Activated CD4-positive, alpha-beta T cell treated with anti-CD3 and anti-CD28 coated beads, Interleukin-2, amount 10 ng/mL, durations not matched to agents 24 days and 14 days (primary cell): Measurements from ENCODE around the gene TNRC6B. TPM values are rescaled to one million over a fixed set of nuclear protein-coding genes. Genes with fewer than 3 reads are reported as not detected.
A peak's percentile ranks its signal among the peaks of the same experiment; 100 is the strongest.
"Not testable (repeated sequence)": the region's sequence is repeated elsewhere in the genome, so short reads cannot be mapped to it uniquely, and the experiment has no call there.

Source experiments
- DNase-seq: peaks from one replicate; pipeline ENCODE4 v3.0.0; 2022
- H3K27ac Mint-ChIP-seq: one replicate; pipeline ENCODE4 v1.8.0; 2022; ENCODE audit warnings: mild to moderate bottlenecking, mixed read lengths
- H3K27me3 Mint-ChIP-seq: one replicate; pipeline ENCODE4 v1.8.0; 2022; ENCODE audit warnings: mixed read lengths
- H3K36me3 Mint-ChIP-seq: one replicate; pipeline ENCODE4 v1.8.0; 2022; ENCODE audit warnings: low read depth, mild to moderate bottlenecking, mixed read lengths
- H3K4me1 Mint-ChIP-seq: one replicate; pipeline ENCODE4 v1.8.0; 2021; ENCODE audit warnings: mixed read lengths
- H3K4me3 Mint-ChIP-seq: one replicate; pipeline ENCODE4 v1.8.0; 2022; ENCODE audit warnings: mild to moderate bottlenecking, moderate library complexity, mixed read lengths
- H3K9me3 Mint-ChIP-seq: one replicate; pipeline ENCODE4 v1.8.0; 2021; ENCODE audit warnings: mixed read lengths
- intact Hi-C: fragments of 100-400 bp; cut with micrococcal nuclease; formaldehyde crosslinking; loops from one replicate; pipeline ENCODE4 v1.15.1; 2023
- total RNA-seq: library from RNA; stranded (reverse); gene quantifications from 2 replicates; pipeline ENCODE4 v1.2.3, GENCODE V29; 2022

TNRC6B gene
- total RNA-seq, 1 donor from 2014 or later: 31.3 TPM

DNA sequence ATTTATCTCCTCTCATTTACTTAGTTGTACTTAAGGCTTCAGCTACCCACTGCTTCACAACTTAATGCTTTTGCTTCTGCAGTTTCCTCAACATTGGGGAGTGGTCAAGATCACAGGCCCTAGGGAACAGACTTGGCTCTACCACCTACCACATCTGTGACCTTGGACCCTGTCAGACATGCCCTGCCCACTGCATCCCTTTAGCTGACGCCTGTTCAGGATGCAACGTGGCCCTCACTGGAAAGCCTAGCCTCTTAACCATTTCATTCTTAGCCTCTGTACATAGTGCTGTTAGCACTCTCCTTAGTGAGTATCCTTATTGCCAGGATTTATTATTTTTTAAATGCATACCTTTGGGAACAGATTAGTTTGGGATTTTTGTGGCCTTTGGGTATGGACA lies 34.4 kb downstream of the TNRC6B start:
- Mint-ChIP-seq H3K4me1 (peaks cover 61% of the 10 kb centered on the region), H3K36me3 (peaks cover 7% of the 10 kb centered on the region), H3K4me3 (no peak overlapping the region), H3K27ac (no peak overlapping the region), H3K27me3 (no peaks in the 10 kb centered on the region), H3K9me3 (no peaks in the 10 kb centered on the region)
- intact Hi-C loops: no loop called here
- DNase-seq: no peak

DNA sequence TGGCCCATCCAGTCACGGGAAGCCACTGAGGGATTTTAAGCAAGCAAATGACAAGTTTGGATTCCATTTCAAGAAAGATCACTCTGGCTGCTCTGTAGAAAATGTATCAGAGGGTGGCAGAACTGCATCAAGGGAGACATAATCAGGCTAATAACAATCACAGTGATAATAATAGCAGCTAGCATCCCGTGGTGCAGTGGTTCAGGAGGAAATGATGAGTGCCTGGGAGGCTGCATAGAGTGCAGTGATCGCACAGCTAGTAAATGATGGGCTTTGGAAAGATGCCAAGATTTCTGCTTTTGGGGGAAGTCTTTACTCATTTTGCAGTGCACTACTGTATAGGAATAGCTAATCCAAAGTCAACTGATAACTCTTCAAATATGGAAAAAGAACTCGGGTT lies 35.8 kb downstream of the TNRC6B start:
- DNase-seq: no peak
- intact Hi-C loops: no loop called here
- Mint-ChIP-seq H3K36me3 (peaks cover 5% of the 10 kb centered on the region), H3K9me3 (no peaks in the 10 kb centered on the region), H3K27me3 (no peaks in the 10 kb centered on the region), H3K4me3 (no peak overlapping the region), H3K4me1 (peaks cover 61% of the 10 kb centered on the region), H3K27ac (no peak overlapping the region)

DNA sequence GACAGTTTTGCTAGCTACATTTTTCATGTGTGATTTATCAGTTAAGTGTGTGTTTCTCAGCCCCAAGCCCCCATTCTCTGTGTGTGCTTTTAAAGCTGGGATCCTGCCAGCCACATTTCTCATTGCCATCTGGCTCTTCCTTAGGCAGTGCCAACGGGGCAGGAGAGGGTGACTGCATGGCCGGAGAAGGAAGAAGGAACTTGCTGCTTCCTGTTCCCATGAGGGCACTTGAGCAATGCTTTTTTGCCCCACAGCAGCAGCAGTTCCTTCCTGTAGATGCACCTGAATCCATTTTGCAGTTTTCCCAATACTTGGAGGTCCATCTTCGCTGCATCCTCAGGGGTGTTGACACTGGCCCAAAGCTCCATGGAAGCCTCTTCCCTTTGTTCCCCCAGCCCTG lies 37.5 kb downstream of the TNRC6B start:
- Mint-ChIP-seq H3K36me3 (peaks cover 10% of the 10 kb centered on the region), H3K27me3 (no peaks in the 10 kb centered on the region), H3K27ac (peak overlapping the region; percentile 90), H3K4me1 (peaks cover 63% of the 10 kb centered on the region), H3K9me3 (no peaks in the 10 kb centered on the region), H3K4me3 (peak overlapping the region; percentile 64)
- intact Hi-C loops: loop anchor here (5.0 kb wide), 1 partner anchor 132 kb away; the partner anchor contains the start of gene ADSL
- DNase-seq: no peak

DNA sequence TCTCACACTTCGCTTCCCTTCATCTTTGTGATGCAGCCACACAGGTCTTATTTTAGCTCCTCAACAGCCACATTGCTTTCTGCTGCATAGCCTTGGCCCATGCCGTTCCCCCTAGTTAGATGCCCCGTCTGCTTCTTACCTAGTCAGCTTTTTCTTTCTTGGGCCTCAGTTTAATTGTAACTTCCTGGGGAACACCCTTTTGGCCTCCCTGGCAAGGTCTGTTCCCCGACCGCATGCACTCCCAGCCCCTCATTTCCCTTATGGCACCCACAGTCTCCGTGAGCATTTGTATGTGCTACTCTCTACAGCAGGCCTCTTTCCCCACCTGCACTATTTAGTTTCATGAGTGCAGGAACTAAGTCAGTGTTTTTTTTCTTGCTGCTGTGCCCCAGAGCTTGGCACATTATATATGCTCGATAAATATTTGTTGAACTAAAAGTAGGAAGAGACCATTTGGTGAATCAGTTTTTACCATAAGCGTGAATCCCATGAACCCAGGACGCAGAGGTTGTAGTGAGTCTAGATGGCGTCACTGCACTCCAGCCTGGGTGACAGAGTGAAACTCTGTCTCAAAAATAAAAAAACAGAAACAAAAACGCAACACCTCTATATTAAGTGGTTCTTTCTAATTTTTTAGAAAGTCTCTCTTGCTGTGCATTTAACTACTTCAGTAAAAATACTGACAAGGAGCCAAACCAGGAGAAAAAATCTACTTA lies 38.5 kb downstream of the TNRC6B start:
- Mint-ChIP-seq H3K27ac (peak overlapping the region; percentile 90), H3K27me3 (no peaks in the 10 kb centered on the region), H3K4me1 (peaks cover 58% of the 10 kb centered on the region), H3K36me3 (peaks cover 12% of the 10 kb centered on the region), H3K4me3 (peak overlapping the region; percentile 64), H3K9me3 (no peaks in the 10 kb centered on the region)
- intact Hi-C loops: loop anchor here (5.0 kb wide), 1 partner anchor 131 kb away; the partner anchor contains the start of gene ADSL
- DNase-seq: peak; percentile 68

DNA sequence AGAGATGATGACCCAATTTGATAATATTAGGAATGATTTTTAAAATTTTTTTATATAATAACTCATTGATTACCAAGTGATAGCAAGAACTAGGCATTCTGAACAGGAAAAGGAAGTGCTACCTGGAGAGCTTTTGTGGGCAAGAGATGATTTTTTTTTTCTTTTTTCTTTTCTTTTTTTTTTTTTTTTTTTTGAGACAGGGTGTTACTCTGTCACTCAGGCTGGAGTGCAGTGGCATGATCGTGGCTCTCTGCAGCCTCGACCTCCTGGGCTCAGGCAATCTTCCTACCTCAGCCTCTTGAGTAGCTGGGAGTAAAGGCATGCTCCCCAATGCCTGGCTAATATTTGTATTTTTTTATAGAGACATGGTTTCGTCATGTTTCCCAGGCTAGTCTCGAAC lies 40.4 kb downstream of the TNRC6B start:
- Mint-ChIP-seq H3K27me3 (no peaks in the 10 kb centered on the region), H3K9me3 (no peaks in the 10 kb centered on the region), H3K27ac (no peak overlapping the region), H3K36me3 (peaks cover 14% of the 10 kb centered on the region), H3K4me3 (no peak overlapping the region), H3K4me1 (peaks cover 56% of the 10 kb centered on the region)
- DNase-seq: no peak
- intact Hi-C loops: loop anchor here (5.0 kb wide), 1 partner anchor 129 kb away; the partner anchor contains the start of gene ADSL

DNA sequence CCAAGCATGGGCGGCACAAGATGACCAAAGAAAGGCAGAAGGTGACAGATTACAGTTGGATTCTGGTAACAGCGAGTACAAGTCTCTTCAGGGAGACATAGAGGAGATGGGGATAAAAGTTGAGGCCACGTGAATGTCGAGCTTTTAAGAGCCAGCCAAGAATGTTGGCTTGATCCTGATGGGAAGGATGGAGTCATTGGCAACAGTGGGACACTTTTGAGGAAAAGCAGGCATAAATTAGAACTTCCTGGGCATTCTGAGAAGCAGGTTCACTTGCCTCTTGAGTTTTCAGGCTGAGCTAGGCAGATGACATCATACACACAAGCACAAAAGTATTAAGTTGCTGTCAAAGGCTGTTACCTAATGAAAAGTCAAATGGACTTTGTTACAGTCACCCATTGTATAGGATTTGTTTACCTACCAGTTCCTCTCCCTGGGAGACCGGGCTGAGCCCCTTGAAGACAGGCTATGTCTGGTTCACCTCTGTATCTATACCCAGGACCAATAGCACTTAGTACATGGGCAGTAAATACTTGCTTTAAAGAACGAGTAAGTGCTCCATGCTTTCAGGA lies 41.1 kb downstream of the TNRC6B start:
- no peak overlapping the region for H3K4me3 Mint-ChIP-seq
- H3K4me1 Mint-ChIP-seq: peaks cover 56% of the 10 kb centered on the region
- H3K27me3 Mint-ChIP-seq: no peaks in the 10 kb centered on the region
- no peak for DNase-seq
- intact Hi-C loops: loop anchor here (5.0 kb wide), 1 partner anchor 128 kb away; the partner anchor contains the start of gene ADSL
- H3K9me3 Mint-ChIP-seq: no peaks in the 10 kb centered on the region
- H3K27ac Mint-ChIP-seq: peak overlapping the region; percentile 17
- peaks cover 9% of the 10 kb centered on the region for H3K36me3 Mint-ChIP-seq

DNA sequence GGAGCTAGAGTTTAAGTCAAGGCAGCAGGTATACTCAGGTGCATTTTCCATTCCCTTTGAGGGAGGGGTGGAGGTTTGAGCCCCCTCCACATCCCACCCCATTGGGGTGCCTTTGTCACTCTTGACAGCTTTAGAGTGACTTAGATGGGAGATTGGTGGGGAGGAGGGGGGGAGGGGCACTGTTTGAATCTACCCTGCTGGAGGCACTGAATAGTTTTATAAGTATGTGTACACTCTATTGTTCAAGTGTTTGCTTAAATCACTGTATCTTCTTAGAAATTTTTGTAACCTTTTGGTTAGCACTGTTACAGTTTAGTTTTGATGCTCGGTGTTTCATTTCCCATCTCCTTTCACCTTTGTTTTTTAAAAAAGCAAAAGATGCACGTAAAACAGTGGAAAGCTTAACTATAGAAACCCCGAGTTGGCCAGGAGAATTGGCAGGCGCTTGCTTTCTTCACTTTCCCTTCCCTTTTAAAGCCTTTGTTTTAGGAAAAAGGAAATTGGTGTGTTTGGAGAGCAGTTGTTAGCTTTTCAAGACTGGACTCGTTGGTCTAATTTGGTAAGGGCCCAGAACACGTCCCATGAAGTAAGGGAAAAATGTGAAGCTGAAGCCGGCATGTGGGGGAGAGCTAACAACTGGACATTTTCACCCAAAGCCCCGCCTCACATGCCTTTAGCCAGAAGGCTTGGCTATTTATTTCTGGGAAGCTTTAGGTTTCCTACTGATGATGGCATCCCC lies 42.8 kb downstream of the TNRC6B start:
- Mint-ChIP-seq H3K27me3 (no peaks in the 10 kb centered on the region), H3K36me3 (peaks cover 9% of the 10 kb centered on the region), H3K27ac (no peak overlapping the region), H3K9me3 (no peaks in the 10 kb centered on the region), H3K4me1 (peaks cover 53% of the 10 kb centered on the region), H3K4me3 (no peak overlapping the region)
- intact Hi-C loops: no loop called here
- DNase-seq: no peak

DNA sequence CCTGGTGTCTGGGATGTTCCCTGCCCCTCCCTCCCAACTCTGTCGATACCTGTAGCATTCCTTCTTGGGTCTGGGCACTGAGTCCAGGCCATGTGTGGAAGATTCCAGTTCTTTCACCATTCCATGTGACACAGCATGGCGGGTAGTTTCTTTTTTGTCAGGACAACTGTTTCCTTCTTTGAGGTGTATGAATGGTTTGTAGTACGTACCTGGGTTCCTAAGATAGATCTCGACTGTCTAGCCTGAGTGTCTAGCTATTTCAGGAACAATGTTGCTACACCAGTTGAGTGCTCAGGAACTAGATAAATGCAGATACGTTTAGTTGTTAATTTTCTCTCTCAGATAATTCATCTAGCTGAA lies 43.3 kb downstream of the TNRC6B start:
- DNase-seq: no peak
- peaks cover 11% of the 10 kb centered on the region for H3K36me3 Mint-ChIP-seq
- H3K4me3 Mint-ChIP-seq: no peak overlapping the region
- intact Hi-C loops: no loop called here
- H3K27ac Mint-ChIP-seq: no peak overlapping the region
- H3K4me1 Mint-ChIP-seq: peaks cover 48% of the 10 kb centered on the region
- H3K27me3 Mint-ChIP-seq: no peaks in the 10 kb centered on the region
- no peaks in the 10 kb centered on the region for H3K9me3 Mint-ChIP-seq

DNA sequence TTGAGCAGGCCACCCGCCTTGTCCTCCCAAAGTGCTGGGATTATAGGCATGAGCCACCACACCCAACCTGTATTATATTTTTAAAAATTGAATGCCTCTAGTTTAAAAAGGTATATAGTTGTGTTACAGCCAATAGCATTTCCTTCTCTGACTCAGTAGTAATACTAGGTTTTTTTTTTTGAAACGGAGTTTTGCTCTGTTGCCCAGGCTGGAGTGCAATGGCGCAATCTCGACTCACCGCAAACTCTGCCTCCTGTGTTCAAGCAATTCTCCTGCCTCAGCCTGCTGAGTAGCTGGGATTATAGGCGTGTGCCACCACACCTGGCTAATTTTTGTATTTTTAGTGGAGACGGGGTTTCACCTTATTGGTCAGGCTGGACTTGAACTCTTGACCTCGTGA lies 45.3 kb downstream of the TNRC6B start:
- H3K9me3 Mint-ChIP-seq, DNase-seq, intact Hi-C loops, H3K27ac Mint-ChIP-seq, H3K27me3 Mint-ChIP-seq, H3K4me3 Mint-ChIP-seq: not testable (repeated sequence)
- Mint-ChIP-seq H3K36me3 (peaks cover 17% of the 10 kb centered on the region), H3K4me1 (peaks cover 41% of the 10 kb centered on the region)

DNA sequence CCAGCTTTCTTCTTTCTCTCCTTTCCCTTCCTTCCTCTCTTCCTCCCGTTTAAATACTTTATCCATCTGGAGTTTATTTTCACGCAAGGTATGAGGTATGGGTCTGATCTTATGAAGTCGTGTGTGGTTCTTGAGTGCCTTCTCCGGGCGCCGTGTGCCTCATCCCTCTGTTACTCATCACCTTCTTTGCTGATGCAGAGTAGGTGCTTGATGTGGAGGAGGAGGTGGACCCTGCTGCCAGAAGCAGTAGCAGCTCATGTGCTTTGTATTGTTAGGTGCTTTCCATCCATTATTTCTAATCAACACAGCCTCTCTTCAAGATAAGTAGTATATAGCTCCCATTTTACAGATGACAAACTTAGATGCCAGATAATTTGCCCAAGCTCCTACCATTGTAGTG lies 47.0 kb downstream of the TNRC6B start:
- H3K27me3 Mint-ChIP-seq: no peaks in the 10 kb centered on the region
- peaks cover 27% of the 10 kb centered on the region for H3K4me1 Mint-ChIP-seq
- no peak for DNase-seq
- no peaks in the 10 kb centered on the region for H3K9me3 Mint-ChIP-seq
- intact Hi-C loops: no loop called here
- peaks cover 20% of the 10 kb centered on the region for H3K36me3 Mint-ChIP-seq
- peak overlapping the region; percentile 52 for H3K4me3 Mint-ChIP-seq
- peak overlapping the region; percentile 74 for H3K27ac Mint-ChIP-seq

DNA sequence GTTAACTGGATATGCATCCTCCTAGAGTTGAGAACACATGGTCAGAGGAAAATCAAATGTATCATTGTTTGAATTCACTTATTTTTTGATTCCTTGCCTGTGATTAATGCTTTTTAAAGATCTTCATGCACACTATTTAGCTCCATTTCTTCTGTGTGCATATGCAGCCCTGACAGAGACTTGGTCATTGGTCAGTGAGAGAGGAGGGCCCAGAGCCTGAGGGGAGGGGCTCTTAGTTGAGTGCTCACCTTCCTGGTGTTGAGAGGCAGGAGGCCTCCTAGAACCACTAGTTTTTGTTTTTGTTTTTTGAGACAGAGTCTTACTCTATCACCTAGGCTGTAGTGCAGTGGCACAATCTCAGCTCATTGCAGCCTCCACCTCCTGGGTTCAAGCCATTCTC lies 48.9 kb downstream of the TNRC6B start:
- intact Hi-C loops: no loop called here

DNA sequence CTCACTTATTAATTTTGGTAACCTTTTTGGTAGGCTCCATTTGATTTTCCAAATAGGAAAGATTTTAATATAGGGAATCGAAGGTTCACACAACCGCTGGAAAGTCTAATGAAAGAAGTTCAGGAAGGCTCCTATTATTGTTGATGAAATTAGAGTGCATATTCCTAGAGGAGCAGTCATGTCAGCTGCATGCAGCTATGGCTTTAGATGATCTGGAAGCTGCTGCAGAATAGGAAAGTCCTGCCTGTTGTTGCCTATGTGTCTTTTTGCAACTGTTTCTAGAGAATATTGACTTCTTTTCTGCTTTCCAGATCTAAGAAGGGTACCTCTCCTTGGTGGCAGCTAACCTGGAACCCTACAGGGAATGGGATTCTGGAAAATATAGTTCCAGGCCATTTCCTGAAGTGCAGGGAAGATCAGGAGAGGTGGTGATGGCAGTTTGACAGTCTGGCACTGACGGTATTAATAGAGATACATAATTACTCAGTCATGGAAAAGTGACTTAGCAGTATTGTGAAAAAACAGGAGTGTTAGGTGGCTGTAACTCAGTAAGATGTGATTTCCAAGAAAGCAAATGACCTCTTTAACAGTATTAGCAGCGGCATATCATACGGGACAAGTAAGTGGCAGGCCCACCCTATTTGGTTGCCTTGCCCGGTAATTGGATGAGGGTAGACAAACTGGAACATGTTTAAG lies 54.0 kb downstream of the TNRC6B start:
- DNase-seq: no peak
- intact Hi-C loops: no loop called here
- H3K27ac Mint-ChIP-seq: no peak overlapping the region
- H3K4me3 Mint-ChIP-seq: no peak overlapping the region
- peaks cover 5% of the 10 kb centered on the region for H3K4me1 Mint-ChIP-seq
- H3K27me3 Mint-ChIP-seq: no peaks in the 10 kb centered on the region
- no peaks in the 10 kb centered on the region for H3K9me3 Mint-ChIP-seq
- H3K36me3 Mint-ChIP-seq: peaks cover 25% of the 10 kb centered on the region

More for the DNA sequence above, 48.9 kb downstream of the TNRC6B start:
- Mint-ChIP-seq H3K27ac (no peak overlapping the region), H3K4me3 (no peak overlapping the region), H3K36me3 (peaks cover 22% of the 10 kb centered on the region), H3K27me3 (no peaks in the 10 kb centered on the region), H3K4me1 (peaks cover 21% of the 10 kb centered on the region), H3K9me3 (no peaks in the 10 kb centered on the region)
- no peak for DNase-seq

DNA sequence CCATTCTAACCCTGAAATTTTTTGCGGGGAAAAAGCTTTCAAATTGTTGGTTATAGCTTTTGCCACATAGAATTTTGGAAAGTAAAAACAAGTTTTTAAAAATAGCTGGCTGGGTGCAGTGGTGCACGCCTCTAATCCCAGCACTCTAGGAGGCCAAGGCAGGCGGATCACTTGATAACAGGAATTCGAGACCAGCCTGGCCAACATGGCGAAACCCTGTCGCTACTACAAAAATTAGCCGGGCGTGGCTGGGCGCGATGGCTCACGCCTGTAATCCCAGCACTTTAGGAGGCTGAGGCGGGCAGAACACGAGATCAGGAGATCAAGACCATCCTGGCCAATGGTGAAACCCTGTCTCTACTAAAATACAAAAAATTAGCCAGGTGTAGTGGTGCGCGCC lies 54.9 kb downstream of the TNRC6B start:
- no peak overlapping the region for H3K4me3 Mint-ChIP-seq
- no peak for DNase-seq
- H3K9me3 Mint-ChIP-seq: no peaks in the 10 kb centered on the region
- intact Hi-C loops: no loop called here
- H3K36me3 Mint-ChIP-seq: peaks cover 25% of the 10 kb centered on the region
- no peaks in the 10 kb centered on the region for H3K27me3 Mint-ChIP-seq
- no peak overlapping the region for H3K27ac Mint-ChIP-seq
- H3K4me1 Mint-ChIP-seq: peaks cover 11% of the 10 kb centered on the region

DNA sequence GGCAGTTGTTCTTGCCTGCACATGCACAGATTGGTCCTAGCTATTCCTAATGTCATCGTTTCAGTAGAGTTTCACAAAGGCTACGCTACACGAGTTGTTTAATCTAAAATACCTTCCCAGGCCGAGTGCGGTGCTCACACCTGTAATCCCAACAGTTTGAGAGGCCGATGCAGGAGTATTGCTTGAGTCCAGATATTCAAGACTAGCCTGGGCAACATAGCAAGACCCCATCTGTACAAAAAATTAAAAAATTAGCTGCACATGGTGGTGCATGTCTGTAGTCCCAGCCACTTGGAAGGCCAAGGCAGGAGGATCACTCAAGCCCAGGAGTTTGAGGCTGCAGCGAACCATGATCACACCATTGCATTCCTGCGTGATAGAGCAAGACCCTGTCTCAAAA lies 56.2 kb downstream of the TNRC6B start:
- H3K27ac Mint-ChIP-seq: no peak overlapping the region
- intact Hi-C loops: no loop called here
- no peak overlapping the region for H3K4me3 Mint-ChIP-seq
- H3K4me1 Mint-ChIP-seq: peaks cover 23% of the 10 kb centered on the region
- no peaks in the 10 kb centered on the region for H3K9me3 Mint-ChIP-seq
- no peak for DNase-seq
- H3K36me3 Mint-ChIP-seq: peaks cover 24% of the 10 kb centered on the region
- H3K27me3 Mint-ChIP-seq: no peaks in the 10 kb centered on the region
